OCI-LY7 (cell line): ENCODE results near the gene YAF2. TPM values are rescaled to one million over a fixed set of nuclear protein-coding genes. Genes with fewer than 3 reads are reported as not detected.

Source experiments
- BruUV-seq: library from RNA; stranded (reverse); fragments of 400-500 nt; replicated peaks from 2 replicates; lab custom pipeline; 2021; lab: Mats Ljungman, UMichigan
- CTCF ChIA-PET: fragments of 300-600 bp; sonication (Branson Sonifier 250); formaldehyde crosslinking; loops from one replicate; lab custom pipeline; 2022; ENCODE audit warnings: antibody characterized with exemption; ENCODE audit not compliant: unreplicated experiment; lab: Charles Lee
- POLR2A ChIA-PET: fragments of 300-600 bp; sonication (Branson Sonifier 250); formaldehyde crosslinking; loops from one replicate; lab custom pipeline; 2022; ENCODE audit warnings: antibody characterized with exemption; lab: Charles Lee
- DNase-seq: peaks from one replicate; pipeline ENCODE4 v3.0.0-alpha.2; 2015; ENCODE audit warnings: low spot score
- H2AFZ ChIP-seq: fragments of 200-600 bp; sonication (generic), shearing (Covaris generic); 2 replicates; pipeline ENCODE4 v1.6.1; 2014; ENCODE audit warnings: mild to moderate bottlenecking, antibody characterized with exemption, low read length, moderate library complexity
- H3K27ac ChIP-seq: fragments of 200-600 bp; sonication (generic); 2 replicates; pipeline ENCODE4 v1.5.1; 2014; ENCODE audit warnings: mixed run types, low read depth, mild to moderate bottlenecking, moderate library complexity, low read length, inconsistent platforms; ENCODE audit not compliant: poor library complexity, severe bottlenecking
- H3K36me3 ChIP-seq: fragments of 200-600 bp; sonication (generic); 2 replicates; pipeline ENCODE4 v1.6.1; 2014; ENCODE audit warnings: mild to moderate bottlenecking, antibody characterized with exemption, low read length, moderate library complexity, mixed read lengths; ENCODE audit not compliant: insufficient read depth
- H3K4me1 ChIP-seq: fragments of 200-600 bp; sonication (generic); 2 replicates; pipeline ENCODE4 v1.5.1; 2014; ENCODE audit warnings: mild to moderate bottlenecking, low read length; ENCODE audit not compliant: insufficient read depth, poor library complexity, severe bottlenecking
- H3K4me2 ChIP-seq: fragments of 200-600 bp; sonication (generic); 2 replicates; pipeline ENCODE4 v1.6.1; 2014; ENCODE audit warnings: mild to moderate bottlenecking, low read length
- H3K4me3 ChIP-seq: fragments of 200-600 bp; sonication (generic); 2 replicates; pipeline ENCODE4 v1.5.1; 2014; ENCODE audit warnings: mild to moderate bottlenecking, low read depth, low read length; ENCODE audit not compliant: poor library complexity, severe bottlenecking
- H3K79me2 ChIP-seq: fragments of 200-600 bp; sonication (generic); 2 replicates; pipeline ENCODE4 v1.6.1; 2016; ENCODE audit warnings: low read depth, mild to moderate bottlenecking, low read length, moderate library complexity, mixed read lengths; ENCODE audit not compliant: insufficient read depth
- H3K9me2 ChIP-seq: fragments of 200-600 bp; sonication (generic); 2 replicates; pipeline ENCODE4 v1.6.1; 2016; ENCODE audit warnings: mild to moderate bottlenecking, low read length, mixed read lengths; ENCODE audit not compliant: insufficient read depth
- H3K9me3 ChIP-seq: fragments of 200-600 bp; sonication (generic); 2 replicates; pipeline ENCODE4 v1.6.1; 2014; ENCODE audit warnings: mild to moderate bottlenecking, mixed run types, low read length, mixed read lengths
- H4K20me1 ChIP-seq: fragments of 200-600 bp; sonication (generic); 2 replicates; pipeline ENCODE4 v1.6.1; 2014; ENCODE audit warnings: mild to moderate bottlenecking, antibody characterized with exemption, low read length, moderate library complexity, mixed read lengths; ENCODE audit not compliant: insufficient read depth
- EZH2phosphoT487 ChIP-seq: fragments of 200-600 bp; sonication (generic); IDR thresholded peaks from 2 replicates; pipeline ENCODE4 v1.6.1; 2018; ENCODE audit warnings: low read depth, borderline replicate concordance, mild to moderate bottlenecking, mixed run types, antibody characterized with exemption, low read length, moderate library complexity, mixed read lengths
- intact Hi-C: fragments of 100-400 bp; cut with micrococcal nuclease; formaldehyde crosslinking; loops from one replicate; pipeline ENCODE4 v1.10.0; 2022; ENCODE audit not compliant: unreplicated experiment
- total RNA-seq, 2 experiments: library from RNA; depleted of rRNA in 1 of 2; stranded (reverse); fragments of >200 nt in 1 of 2; shearing (Covaris generic) in 1 of 2; gene quantifications; 2 replicates each; pipeline ENCODE4 v1.2.3, GENCODE V29; 2014 to 2022
- TF ChIP-seq, protein P1 (sequence below): fragments of 200-600 bp; sonication (generic); conservative IDR thresholded peaks from 2 replicates; pipeline ENCODE4 v1.5.1; 2014; ENCODE audit warnings: mild to moderate bottlenecking, antibody characterized with exemption, low read length, moderate library complexity, mixed read lengths

The YAF2 gene
- total RNA-seq, 2 experiments from 2014 or later: 16.2 to 43.6 TPM

GRCh38 chr12:42213023-42213422 is 25.0 kb downstream of the YAF2 start:
- Histone ChIP-seq H3K9me3 (no peaks in the 10 kb centered on the region), H3K36me3 (peaks cover 15% of the 10 kb centered on the region), H3K4me1 (no peaks in the 10 kb centered on the region), H3K4me3 (no peak overlapping the region), H3K4me2 (no peak overlapping the region), H3K9me2 (no peaks in the 10 kb centered on the region), H3K27ac (no peak overlapping the region), H4K20me1 (0 out of 2 replicates have a peak, but pooled peaks cover 5% of the 10 kb centered on the region), H3K79me2 (no peaks in the 10 kb centered on the region), H2AFZ (no peak overlapping the region)
- ChIA-PET POLR2A (no interaction called here), CTCF (no interaction called here)
- no peak for TF ChIP-seq EZH2phosphoT487
- TF ChIP-seq, protein P1, sequence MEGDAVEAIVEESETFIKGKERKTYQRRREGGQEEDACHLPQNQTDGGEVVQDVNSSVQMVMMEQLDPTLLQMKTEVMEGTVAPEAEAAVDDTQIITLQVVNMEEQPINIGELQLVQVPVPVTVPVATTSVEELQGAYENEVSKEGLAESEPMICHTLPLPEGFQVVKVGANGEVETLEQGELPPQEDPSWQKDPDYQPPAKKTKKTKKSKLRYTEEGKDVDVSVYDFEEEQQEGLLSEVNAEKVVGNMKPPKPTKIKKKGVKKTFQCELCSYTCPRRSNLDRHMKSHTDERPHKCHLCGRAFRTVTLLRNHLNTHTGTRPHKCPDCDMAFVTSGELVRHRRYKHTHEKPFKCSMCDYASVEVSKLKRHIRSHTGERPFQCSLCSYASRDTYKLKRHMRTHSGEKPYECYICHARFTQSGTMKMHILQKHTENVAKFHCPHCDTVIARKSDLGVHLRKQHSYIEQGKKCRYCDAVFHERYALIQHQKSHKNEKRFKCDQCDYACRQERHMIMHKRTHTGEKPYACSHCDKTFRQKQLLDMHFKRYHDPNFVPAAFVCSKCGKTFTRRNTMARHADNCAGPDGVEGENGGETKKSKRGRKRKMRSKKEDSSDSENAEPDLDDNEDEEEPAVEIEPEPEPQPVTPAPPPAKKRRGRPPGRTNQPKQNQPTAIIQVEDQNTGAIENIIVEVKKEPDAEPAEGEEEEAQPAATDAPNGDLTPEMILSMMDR: no peak
- no TSS peak for BruUV-seq
- DNase-seq: peak; percentile 13
- intact Hi-C loops: no loop called here

DNA sequence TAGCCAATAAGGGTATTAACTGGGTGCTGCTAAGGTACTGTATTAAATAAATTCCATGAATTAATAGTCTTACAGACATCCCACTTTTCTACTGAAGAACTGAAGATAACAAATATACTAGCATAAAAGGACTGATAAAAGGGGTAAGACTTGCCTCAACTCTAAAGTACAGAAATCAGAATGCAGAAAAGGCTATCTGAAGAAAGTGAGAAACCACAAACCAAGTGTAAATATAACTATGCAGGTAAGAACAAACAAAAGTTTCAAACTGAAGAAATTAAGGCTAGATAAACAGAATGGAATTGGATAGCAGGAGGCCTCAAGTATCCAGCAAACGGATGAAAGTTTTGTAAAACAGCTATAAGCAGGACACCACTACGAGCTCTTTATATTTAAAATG is 29.5 kb downstream of the YAF2 start:
- Histone ChIP-seq H3K9me3 (no peaks in the 10 kb centered on the region), H3K36me3 (peaks cover 25% of the 10 kb centered on the region), H3K27ac (no peak overlapping the region), H3K79me2 (no peaks in the 10 kb centered on the region), H2AFZ (no peak overlapping the region), H3K4me1 (no peaks in the 10 kb centered on the region), H4K20me1 (no peaks in the 10 kb centered on the region), H3K9me2 (no peaks in the 10 kb centered on the region), H3K4me2 (no peak overlapping the region), H3K4me3 (no peak overlapping the region)
- DNase-seq: no peak
- no TSS peak for BruUV-seq
- POLR2A ChIA-PET: interaction anchor here (0.5 to 1.1 kb wide), 6 partner anchors 9 to 715 kb away, joined by 3 to 6 read pairs (median 4); no protein-coding TSS in a partner anchor
- intact Hi-C loops: no loop called here
- CTCF ChIA-PET: interaction anchor here (0.9 kb wide), 1 partner anchor 12 kb away, joined by 3 read pairs; no protein-coding TSS in a partner anchor
- TF ChIP-seq, protein P1: no peak
- no peak for TF ChIP-seq EZH2phosphoT487

DNA sequence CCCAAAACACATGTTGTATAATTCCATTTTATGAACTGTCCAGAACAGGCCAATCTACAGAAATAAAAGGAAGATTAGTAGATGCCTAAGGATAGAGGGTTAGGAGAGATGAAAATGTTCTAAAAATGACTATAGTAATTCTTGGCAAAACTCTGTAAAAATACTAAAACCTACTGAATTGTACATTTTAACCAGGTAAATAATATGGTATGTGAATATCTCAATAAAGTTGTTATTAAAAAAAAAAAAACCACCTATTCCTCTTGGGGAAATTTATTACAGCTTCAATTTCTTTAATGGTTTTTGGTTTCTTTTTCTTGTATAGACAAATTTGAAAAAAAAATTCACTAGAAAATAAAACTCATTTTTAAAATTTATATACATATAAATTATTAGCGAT is 33.2 kb downstream of the YAF2 start:
- BruUV-seq: no TSS peak
- CTCF ChIA-PET: no interaction called here

More for the DNA sequence above, 33.2 kb downstream of the YAF2 start:
- no peak for TF ChIP-seq EZH2phosphoT487
- TF ChIP-seq, protein P1: no peak
- intact Hi-C loops: no loop called here
- Histone ChIP-seq H3K9me2 (no peaks in the 10 kb centered on the region), H3K4me1 (no peaks in the 10 kb centered on the region), H4K20me1 (0 out of 2 replicates have a peak, but pooled peaks cover 3% of the 10 kb centered on the region), H3K36me3 (peaks cover 17% of the 10 kb centered on the region), H3K4me2 (no peak overlapping the region), H3K79me2 (no peaks in the 10 kb centered on the region), H3K4me3 (no peak overlapping the region), H2AFZ (no peak overlapping the region), H3K27ac (no peak overlapping the region), H3K9me3 (no peaks in the 10 kb centered on the region)
- no peak for DNase-seq
- POLR2A ChIA-PET: interaction anchor here (1.0 kb wide), 1 partner anchor 8 kb away, joined by 3 read pairs; no protein-coding TSS in a partner anchor
